ENCODE data around the gene NDRG4. TPM values are rescaled to one million over a fixed set of nuclear protein-coding genes. Genes with fewer than 3 reads are reported as not detected.

NDRG4 gene
- total RNA-seq, 6 experiments from 2014 or later = 0.76 to 2.9 (median 2.1) TPM

DNA sequence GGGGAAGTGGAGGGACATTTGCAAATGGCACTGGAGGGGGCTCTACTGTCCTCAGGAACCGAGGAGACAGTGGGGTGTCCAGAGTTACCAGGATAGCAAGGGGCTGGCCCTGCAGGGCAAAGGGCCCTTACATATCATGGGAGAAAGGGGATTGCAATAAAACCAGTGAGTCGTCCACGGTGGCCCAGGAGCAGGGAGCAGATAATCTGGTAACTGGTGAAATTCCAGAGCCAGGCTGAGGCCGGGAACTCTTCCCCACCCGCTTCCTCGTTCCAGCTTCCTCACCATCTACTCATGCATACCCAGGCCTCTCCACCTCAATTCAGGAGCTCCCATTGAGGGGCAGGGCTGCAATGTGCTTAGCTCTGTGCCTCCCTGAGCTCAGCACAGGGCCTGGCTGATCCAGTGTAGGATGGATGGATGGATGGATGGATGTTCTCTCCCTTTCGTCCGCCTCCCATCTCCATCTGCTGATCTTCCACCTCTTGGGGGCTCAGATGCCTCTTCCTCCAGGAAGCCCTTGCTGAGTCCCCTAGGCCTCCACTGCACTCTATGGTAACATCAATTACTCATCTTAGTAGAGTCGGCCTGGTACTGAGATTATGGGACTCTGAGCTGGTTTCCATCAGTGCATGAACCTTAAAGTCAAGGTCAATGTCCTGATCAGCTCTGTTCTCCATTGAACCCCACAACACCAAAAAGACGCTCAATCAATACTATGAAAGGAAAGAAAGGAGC is 41.2 kb upstream of the NDRG4 start:
- Histone ChIP-seq H3K4me1 (peaks cover 0 to 6% (median 0%) of the 10 kb centered on the region in 4 donors), H3K27me3 (peaks cover 0 to 9% of the 10 kb centered on the region in 2 donors), H3K9me3 (no peaks in the 10 kb centered on the region), H3K27ac (no peak overlapping the region), H3K4me3 (no peak overlapping the region), H3K36me3 (no peaks in the 10 kb centered on the region)
- 77% methylated on average over 6 of the region's 10 CpGs for WGBS (ENCODE audit: insufficient coverage, low coverage, low lambda C conversion rate, missing lambda C conversion rate)
- intact Hi-C loops (cut with DNase I) = no loop called here
- DNase-seq (no peak), ATAC-seq (no peak)
- no peak for TF ChIP-seq POLR2A (IDR thresholded peaks at IDR 0.05)
- TF ChIP-seq, protein P1, sequence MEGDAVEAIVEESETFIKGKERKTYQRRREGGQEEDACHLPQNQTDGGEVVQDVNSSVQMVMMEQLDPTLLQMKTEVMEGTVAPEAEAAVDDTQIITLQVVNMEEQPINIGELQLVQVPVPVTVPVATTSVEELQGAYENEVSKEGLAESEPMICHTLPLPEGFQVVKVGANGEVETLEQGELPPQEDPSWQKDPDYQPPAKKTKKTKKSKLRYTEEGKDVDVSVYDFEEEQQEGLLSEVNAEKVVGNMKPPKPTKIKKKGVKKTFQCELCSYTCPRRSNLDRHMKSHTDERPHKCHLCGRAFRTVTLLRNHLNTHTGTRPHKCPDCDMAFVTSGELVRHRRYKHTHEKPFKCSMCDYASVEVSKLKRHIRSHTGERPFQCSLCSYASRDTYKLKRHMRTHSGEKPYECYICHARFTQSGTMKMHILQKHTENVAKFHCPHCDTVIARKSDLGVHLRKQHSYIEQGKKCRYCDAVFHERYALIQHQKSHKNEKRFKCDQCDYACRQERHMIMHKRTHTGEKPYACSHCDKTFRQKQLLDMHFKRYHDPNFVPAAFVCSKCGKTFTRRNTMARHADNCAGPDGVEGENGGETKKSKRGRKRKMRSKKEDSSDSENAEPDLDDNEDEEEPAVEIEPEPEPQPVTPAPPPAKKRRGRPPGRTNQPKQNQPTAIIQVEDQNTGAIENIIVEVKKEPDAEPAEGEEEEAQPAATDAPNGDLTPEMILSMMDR (IDR thresholded peaks at IDR 0.05) = no peak

DNA sequence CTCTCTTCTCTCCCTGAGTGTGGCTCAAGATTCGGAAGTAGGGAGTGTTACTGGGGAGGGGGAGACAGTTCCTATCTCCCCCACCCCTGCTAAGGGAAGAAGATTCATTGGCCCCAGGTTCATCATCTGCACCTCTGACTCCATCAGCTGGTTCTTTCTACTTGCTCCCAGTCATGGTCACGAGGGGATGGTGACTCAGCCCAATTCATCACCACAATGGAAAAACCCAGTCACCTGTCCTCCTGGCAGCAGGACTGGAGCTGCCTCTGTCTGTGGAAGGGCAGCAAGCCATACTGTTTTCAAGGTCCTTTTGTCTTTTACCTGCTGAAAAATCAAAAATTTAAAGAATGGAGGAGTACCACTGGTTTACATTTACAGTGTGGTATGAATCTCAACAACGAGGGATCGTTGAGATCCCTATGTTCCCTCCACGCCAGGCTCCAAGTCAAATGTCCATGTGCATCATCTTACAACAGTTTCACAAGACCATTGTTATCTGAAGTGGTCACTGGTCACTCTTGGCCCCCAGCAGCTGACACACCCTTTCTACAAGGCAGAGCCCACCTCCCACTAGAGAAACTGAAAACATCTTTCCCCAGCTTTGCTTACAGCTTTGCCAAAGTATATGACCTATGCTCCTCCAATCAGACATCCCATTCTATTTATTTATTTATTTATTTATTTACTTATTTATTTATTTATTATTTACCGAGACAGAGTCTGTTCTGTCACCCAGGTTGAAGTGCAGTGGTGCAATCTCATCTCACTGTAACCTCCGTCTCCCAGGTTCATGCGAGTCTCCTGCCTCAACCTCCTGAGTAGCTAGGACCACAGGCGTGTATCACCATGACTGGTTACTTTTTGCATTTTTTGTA is 40.4 kb upstream of the NDRG4 start:
- TF ChIP-seq, protein P1 (IDR thresholded peaks at IDR 0.05) = no peak
- no peak for TF ChIP-seq POLR2A (IDR thresholded peaks at IDR 0.05)
- H3K27ac ChIP-seq = no peak overlapping the region
- WGBS (ENCODE audit: insufficient coverage, low coverage, low lambda C conversion rate, missing lambda C conversion rate) = 76% methylated on average over 9 of the region's 9 CpGs
- H3K27me3 ChIP-seq = peaks cover 4 to 9% of the 10 kb centered on the region in 2 donors
- H3K4me1 ChIP-seq = peaks cover 0 to 14% (median 0%) of the 10 kb centered on the region in 4 donors
- DNase-seq (no peak), ATAC-seq (peak in 1 of 4 donors; percentile 57)
- no peaks in the 10 kb centered on the region for H3K9me3 ChIP-seq
- no peaks in the 10 kb centered on the region for H3K36me3 ChIP-seq
- intact Hi-C loops (cut with DNase I) = no loop called here
- no peak overlapping the region for H3K4me3 ChIP-seq

GRCh38 chr16:58460219-58460610 is 39.7 kb upstream of the NDRG4 start:
- Histone ChIP-seq H3K36me3 (no peaks in the 10 kb centered on the region), H3K4me3 (no peak overlapping the region), H3K27me3 (peaks cover 4 to 9% of the 10 kb centered on the region in 2 donors), H3K27ac (no peak overlapping the region), H3K4me1 (peaks cover 0 to 17% (median 0%) of the 10 kb centered on the region in 4 donors), H3K9me3 (no peaks in the 10 kb centered on the region)
- intact Hi-C loops (cut with DNase I) = no loop called here
- TF ChIP-seq, protein P1 (IDR thresholded peaks at IDR 0.05) = no peak
- no peak for TF ChIP-seq POLR2A (IDR thresholded peaks at IDR 0.05)
- DNase-seq = no peak
- ATAC-seq = no peak
- WGBS (ENCODE audit: insufficient coverage, low coverage, low lambda C conversion rate, missing lambda C conversion rate) = 81% methylated on average over 3 of the region's 4 CpGs

- intact Hi-C loops (cut with DNase I) = no loop called here
- no peak for DNase-seq
- no peak for ATAC-seq
- Histone ChIP-seq H3K27me3 (peaks cover 4 to 9% of the 10 kb centered on the region in 2 donors), H3K4me1 (peaks cover 0 to 17% (median 0%) of the 10 kb centered on the region in 4 donors), H3K36me3 (no peaks in the 10 kb centered on the region), H3K9me3 (no peaks in the 10 kb centered on the region), H3K4me3 (no peak overlapping the region), H3K27ac (no peak overlapping the region)
- 85% methylated on average over 3 of the region's 5 CpGs for WGBS (ENCODE audit: insufficient coverage, low coverage, low lambda C conversion rate, missing lambda C conversion rate)
- TF ChIP-seq, protein P1 (IDR thresholded peaks at IDR 0.05) = no peak
- TF ChIP-seq POLR2A (IDR thresholded peaks at IDR 0.05) = no peak
These were observed 38.9 kb upstream of the NDRG4 start for GRCh38 chr16:58461056-58461455.
